NB4 (cell line): ENCODE data around the gene LRRFIP1.

ENCODE experiments used
- DNase-seq: peaks from one replicate; pipeline ENCODE4 v3.0.0; 2010; ENCODE audit warnings: low read depth
- H3K4me3 ChIP-seq: one replicate; pipeline ENCODE4 v1.5.1; 2011; ENCODE audit warnings: mild to moderate bottlenecking, low read depth, low read length, moderate library complexity
- MYC ChIP-seq: IDR thresholded peaks from 2 replicates; pipeline ENCODE4 v1.6.1; 2011; ENCODE audit warnings: low read depth, low read length
- POLR2A ChIP-seq: IDR thresholded peaks from 2 replicates; pipeline ENCODE4 v1.6.1; 2011; ENCODE audit warnings: mild to moderate bottlenecking; ENCODE audit not compliant: insufficient read length; ENCODE audit errors: extremely low read depth
- TF ChIP-seq, protein P1 (sequence below): IDR thresholded peaks from one replicate; pipeline ENCODE4 v1.5.1; 2012; ENCODE audit warnings: low read depth, low read length
- TF ChIP-seq, protein P2 (sequence below): IDR thresholded peaks from 2 replicates; pipeline ENCODE4 v1.6.1; 2011; ENCODE audit warnings: low read depth, low read length

The LRRFIP1 gene

DNA sequence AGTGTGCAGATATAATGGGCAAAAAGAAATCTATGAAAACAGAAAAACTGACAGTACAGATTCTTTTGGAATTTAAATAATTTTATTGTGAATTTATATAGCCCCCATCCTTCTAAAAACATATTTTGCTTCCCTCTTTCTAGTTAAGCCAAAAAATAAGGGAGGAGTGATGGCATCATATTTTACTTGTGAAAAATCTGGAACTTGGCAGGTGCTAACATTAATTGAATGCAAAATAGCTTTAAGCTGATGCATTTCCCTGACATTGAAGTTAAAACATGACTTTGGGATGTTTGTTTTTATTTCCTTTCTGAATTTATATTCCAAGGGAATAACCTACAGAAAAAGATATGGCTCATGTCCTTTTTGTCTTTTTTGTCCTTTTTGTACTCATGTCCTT lies 88.6 kb downstream of the LRRFIP1 start:
- DNase-seq: no peak
- TF ChIP-seq POLR2A: no peak
- TF ChIP-seq, protein P1, sequence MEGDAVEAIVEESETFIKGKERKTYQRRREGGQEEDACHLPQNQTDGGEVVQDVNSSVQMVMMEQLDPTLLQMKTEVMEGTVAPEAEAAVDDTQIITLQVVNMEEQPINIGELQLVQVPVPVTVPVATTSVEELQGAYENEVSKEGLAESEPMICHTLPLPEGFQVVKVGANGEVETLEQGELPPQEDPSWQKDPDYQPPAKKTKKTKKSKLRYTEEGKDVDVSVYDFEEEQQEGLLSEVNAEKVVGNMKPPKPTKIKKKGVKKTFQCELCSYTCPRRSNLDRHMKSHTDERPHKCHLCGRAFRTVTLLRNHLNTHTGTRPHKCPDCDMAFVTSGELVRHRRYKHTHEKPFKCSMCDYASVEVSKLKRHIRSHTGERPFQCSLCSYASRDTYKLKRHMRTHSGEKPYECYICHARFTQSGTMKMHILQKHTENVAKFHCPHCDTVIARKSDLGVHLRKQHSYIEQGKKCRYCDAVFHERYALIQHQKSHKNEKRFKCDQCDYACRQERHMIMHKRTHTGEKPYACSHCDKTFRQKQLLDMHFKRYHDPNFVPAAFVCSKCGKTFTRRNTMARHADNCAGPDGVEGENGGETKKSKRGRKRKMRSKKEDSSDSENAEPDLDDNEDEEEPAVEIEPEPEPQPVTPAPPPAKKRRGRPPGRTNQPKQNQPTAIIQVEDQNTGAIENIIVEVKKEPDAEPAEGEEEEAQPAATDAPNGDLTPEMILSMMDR: no peak
- TF ChIP-seq, protein P2, sequence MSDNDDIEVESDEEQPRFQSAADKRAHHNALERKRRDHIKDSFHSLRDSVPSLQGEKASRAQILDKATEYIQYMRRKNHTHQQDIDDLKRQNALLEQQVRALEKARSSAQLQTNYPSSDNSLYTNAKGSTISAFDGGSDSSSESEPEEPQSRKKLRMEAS: no peak
- no peak for TF ChIP-seq MYC
- H3K4me3 ChIP-seq: no peak overlapping the region

DNA sequence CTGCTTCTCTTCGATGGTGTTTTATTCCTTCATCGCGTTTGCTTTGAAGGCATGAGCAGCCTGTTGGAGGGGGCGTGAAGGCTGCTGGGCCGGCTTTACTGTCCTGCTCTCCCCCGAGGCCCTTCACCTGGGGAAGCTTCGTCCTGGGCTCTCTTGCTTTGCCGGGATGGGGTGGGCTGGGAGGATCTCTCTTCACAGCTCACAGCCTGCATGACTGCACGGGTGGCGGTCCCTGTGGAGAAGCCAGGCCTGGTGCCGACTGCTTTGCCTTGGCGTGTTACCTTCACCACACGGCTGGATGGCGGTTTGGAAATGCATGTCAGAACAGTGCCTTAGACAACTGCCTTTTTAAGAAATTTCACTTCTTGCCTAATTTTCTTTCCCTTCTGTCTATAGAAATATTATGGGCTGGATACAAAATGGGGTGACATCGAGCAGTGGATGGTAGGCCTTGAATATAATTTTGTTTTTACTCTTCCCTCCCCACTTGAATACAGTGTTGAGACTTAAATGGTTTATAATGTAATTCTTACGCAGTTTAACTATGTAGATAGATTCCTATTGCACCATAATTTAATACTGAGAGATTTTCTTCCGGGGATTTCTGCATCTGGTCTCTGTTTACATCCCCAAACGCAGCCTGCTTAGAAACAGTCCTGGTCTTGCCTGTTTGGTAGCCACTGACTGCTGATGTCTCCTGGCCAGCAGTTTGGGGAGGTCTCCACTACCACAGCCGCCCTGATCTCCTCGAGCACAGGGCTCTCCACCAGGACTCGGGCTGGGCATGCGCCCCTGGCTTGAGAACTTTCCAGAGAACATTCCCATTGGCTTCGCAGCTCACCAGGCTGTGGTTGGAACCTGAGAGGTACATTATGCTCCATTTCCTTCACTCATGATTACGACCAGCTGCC lies 90.2 kb downstream of the LRRFIP1 start:
- no peak for DNase-seq
- TF ChIP-seq, protein P1: no peak
- TF ChIP-seq, protein P2: no peak
- TF ChIP-seq POLR2A (no peak), MYC (no peak)
- H3K4me3 ChIP-seq: no peak overlapping the region

DNA sequence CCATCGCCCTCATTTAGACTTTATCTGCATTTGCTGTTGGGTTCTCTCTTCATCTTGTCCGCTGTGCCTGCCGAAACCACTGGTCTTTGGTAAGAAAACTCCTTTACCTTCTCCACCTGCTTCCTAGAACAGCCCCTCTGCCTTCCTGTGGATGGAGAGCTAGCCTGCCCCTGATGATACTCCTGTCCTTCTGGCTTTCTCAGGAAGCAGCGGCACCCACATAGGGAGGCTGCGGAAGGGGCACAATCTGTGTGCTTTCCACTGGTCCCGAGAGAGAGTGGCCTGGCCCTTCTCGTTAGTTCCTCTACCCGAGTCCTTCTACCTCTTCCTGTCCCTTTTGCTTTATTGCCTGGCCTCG lies 90.9 kb downstream of the LRRFIP1 start:
- TF ChIP-seq, protein P2: no peak
- TF ChIP-seq, protein P1: no peak
- TF ChIP-seq MYC (no peak), POLR2A (no peak)
- H3K4me3 ChIP-seq: no peak overlapping the region
- no peak for DNase-seq

DNA sequence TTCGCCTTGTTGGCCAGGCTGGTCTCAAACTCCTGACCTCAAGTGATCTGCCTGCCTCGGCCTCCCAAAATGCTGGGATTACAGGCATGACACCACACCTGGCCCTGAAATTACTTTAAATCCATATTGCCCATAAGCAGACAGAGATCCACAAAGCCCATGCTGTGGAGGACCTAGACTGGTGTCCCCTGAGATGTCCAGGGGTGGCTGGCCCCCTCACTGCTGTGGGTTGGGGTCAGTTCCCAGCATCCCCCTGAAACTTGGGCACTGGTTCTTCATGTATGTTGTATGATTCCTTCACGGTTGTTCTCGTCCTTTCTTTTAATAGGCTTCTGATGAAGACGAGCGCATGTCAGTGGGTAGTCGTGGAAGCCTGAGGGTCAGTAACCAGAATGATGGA lies 93.1 kb downstream of the LRRFIP1 start:
- TF ChIP-seq POLR2A (no peak), MYC (no peak)
- TF ChIP-seq, protein P1: no peak
- TF ChIP-seq, protein P2: no peak
- DNase-seq: no peak
- no peak overlapping the region for H3K4me3 ChIP-seq

DNA sequence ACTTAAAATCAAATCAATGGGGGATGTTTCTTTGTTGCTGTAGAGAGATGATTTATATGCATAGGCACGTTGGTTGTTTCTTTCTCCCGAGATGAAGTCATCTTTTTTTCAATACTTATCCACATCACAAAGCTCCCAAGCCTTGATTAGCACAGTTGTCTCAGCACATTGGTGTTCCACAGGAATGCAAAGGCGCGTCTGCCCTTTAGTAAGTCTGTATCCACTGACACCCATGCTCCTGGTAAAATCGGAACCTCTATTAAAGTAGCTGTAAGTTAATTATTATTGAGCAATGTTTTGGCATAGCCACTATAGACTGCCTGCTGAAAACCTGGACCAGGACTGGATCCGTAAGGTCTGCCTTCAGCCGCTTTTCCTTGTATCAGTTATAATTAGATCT lies 93.6 kb downstream of the LRRFIP1 start:
- DNase-seq: no peak
- H3K4me3 ChIP-seq: no peak overlapping the region
- TF ChIP-seq MYC (no peak), POLR2A (no peak)
- TF ChIP-seq, protein P2: no peak

DNA sequence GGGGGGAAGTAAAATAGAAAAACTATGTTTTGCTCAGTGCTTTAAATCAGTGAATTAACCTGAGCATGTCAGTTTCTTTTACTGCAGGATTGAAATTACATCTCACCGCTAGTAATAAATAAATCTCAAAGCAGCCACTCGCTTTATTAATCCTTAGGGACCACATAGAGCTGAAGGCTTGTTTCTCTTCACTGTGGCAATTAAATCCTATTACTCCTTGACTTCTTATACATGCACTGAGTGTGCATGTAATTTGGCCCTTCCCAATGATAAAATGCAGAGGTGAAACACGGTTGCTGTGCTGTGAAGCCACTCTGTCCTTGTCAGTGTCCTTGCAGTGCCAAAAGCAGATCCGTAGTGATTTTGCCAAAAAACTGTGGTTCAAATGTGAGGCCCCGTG lies 94.1 kb downstream of the LRRFIP1 start:
- TF ChIP-seq MYC: no peak
- no peak for TF ChIP-seq POLR2A
- TF ChIP-seq, protein P2: no peak
- TF ChIP-seq, protein P1: no peak
- no peak for DNase-seq
- no peak overlapping the region for H3K4me3 ChIP-seq
